ENCODE data around the gene GALNT10.

- TF ChIP-seq, protein P1, sequence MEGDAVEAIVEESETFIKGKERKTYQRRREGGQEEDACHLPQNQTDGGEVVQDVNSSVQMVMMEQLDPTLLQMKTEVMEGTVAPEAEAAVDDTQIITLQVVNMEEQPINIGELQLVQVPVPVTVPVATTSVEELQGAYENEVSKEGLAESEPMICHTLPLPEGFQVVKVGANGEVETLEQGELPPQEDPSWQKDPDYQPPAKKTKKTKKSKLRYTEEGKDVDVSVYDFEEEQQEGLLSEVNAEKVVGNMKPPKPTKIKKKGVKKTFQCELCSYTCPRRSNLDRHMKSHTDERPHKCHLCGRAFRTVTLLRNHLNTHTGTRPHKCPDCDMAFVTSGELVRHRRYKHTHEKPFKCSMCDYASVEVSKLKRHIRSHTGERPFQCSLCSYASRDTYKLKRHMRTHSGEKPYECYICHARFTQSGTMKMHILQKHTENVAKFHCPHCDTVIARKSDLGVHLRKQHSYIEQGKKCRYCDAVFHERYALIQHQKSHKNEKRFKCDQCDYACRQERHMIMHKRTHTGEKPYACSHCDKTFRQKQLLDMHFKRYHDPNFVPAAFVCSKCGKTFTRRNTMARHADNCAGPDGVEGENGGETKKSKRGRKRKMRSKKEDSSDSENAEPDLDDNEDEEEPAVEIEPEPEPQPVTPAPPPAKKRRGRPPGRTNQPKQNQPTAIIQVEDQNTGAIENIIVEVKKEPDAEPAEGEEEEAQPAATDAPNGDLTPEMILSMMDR (IDR thresholded peaks at IDR 0.05), result no peak
- no peak for TF ChIP-seq POLR2A (IDR thresholded peaks at IDR 0.05)
These were observed 187.4 kb downstream of the GALNT10 start for GRCh38 chr5:154377754-154378533.

Data from body of pancreas (tissue), 4 donors.